CD4-positive, alpha-beta T cell treated with Interleukin-4 for 1 hour (primary cell): ENCODE results near the gene NDUFA7.
A peak's percentile ranks its signal among the peaks of the same experiment; 100 is the strongest.
"Not testable (repeated sequence)": the region's sequence is repeated elsewhere in the genome, so short reads cannot be mapped to it uniquely, and the experiment has no call there.

Experiments
- DNase-seq, 2 donors: peaks; one replicate each; pipeline ENCODE4 v3.0.0-alpha.2; 2020 to 2022

Gene NDUFA7

GRCh38 chr19:8321067-8321985, at the start of gene NDUFA7, which contains the start of gene RPS28:
TSS of gene NDUFA7 (minus strand) at chr19:8321375. CDS start at chr19:8321358, 17 bp downstream.
TSS of gene RPS28 (plus strand) at chr19:8321496. CDS start at chr19:8321531, 35 bp downstream.
- DNase-seq: peak; percentile 97 to 98

GRCh38 chr19:8370176-8371010, 49.2 kb upstream of the NDUFA7 start:
- DNase-seq: no peak

GRCh38 chr19:8367327-8368001, 46.3 kb upstream of the NDUFA7 start:
- no peak for DNase-seq

- DNase-seq: no peak
Observed at GRCh38 chr19:8366961-8367326, 45.8 kb upstream of the NDUFA7 start.

- no peak for DNase-seq
Observed at GRCh38 chr19:8366121-8366581, 45.0 kb upstream of the NDUFA7 start.

GRCh38 chr19:8363803-8364771, 42.9 kb upstream of the NDUFA7 start, which contains the start of gene ANGPTL4:
TSS of gene ANGPTL4 (plus strand) at chr19:8364155. CDS start at chr19:8364322, 167 bp downstream.
- peak in 1 of 2 donors; percentile 48 for DNase-seq

GRCh38 chr19:8361921-8362793, 41.0 kb upstream of the NDUFA7 start:
- peak in 1 of 2 donors; percentile 40 for DNase-seq

- DNase-seq: no peak
Observed at GRCh38 chr19:8360196-8360595, 39.0 kb upstream of the NDUFA7 start.

GRCh38 chr19:8358948-8359347, 37.8 kb upstream of the NDUFA7 start:
- no peak for DNase-seq

- DNase-seq: no peak
Observed at GRCh38 chr19:8357007-8357521, 35.9 kb upstream of the NDUFA7 start.

- no peak for DNase-seq
Observed at GRCh38 chr19:8355631-8356402, 34.6 kb upstream of the NDUFA7 start.

GRCh38 chr19:8352845-8353244, 31.7 kb upstream of the NDUFA7 start:
- DNase-seq: not testable (repeated sequence)

- no peak for DNase-seq
Observed at GRCh38 chr19:8352134-8352827, 31.1 kb upstream of the NDUFA7 start.

- DNase-seq: not testable (repeated sequence)
Observed at GRCh38 chr19:8349629-8350372, 28.6 kb upstream of the NDUFA7 start.

GRCh38 chr19:8343483-8343844, 22.3 kb upstream of the NDUFA7 start:
- no peak for DNase-seq

GRCh38 chr19:8342684-8343482, 21.7 kb upstream of the NDUFA7 start, which contains the start of gene KANK3:
TSS of gene KANK3 (minus strand) at chr19:8343262. CDS start at chr19:8337828, 5,434 bp downstream.
- DNase-seq: peak; percentile 93 to 94

- DNase-seq: no peak
Observed at GRCh38 chr19:8342316-8342683, 21.1 kb upstream of the NDUFA7 start.
